Endothelial cell of umbilical vein (primary cell): Measurements from ENCODE around the gene GAS7. TPM values are rescaled to one million over a fixed set of nuclear protein-coding genes. Genes with fewer than 3 reads are reported as not detected.

Experiments
- BruUV-seq: library from RNA; stranded (reverse); fragments of 400-500 nt; replicated peaks from 2 replicates; lab custom pipeline; 2021; lab: Mats Ljungman, UMichigan
- CTCF ChIA-PET: fragments of 300-600, 350-600 bp; sonication (Branson Sonifier 250); formaldehyde crosslinking; loops from one replicate; lab custom pipeline; 2021; ENCODE audit warnings: antibody characterized with exemption, inconsistent platforms; lab: Charles Lee
- POLR2A ChIA-PET: fragments of 300-600, 350-600 bp; sonication (Branson Sonifier 250); formaldehyde crosslinking; loops from one replicate; lab custom pipeline; 2021; ENCODE audit warnings: antibody characterized with exemption, inconsistent platforms; lab: Charles Lee
- DNase-seq: peaks from one replicate; pipeline ENCODE4 v3.0.0-alpha.2; 2011; ENCODE audit warnings: low read depth, low spot score
- FAIRE-seq: peaks from 2 replicates; lab custom pipeline; 2011; peaks lifted over from hg19 to GRCh38; lab: Jason Lieb, UNC
- H2AFZ ChIP-seq: 2 replicates; pipeline ENCODE4 v1.6.0; 2012; ENCODE audit warnings: low read depth, low read length, control low read depth, inconsistent platforms
- H3K27ac ChIP-seq: 2 replicates; pipeline ENCODE4 v1.5.1; 2011; ENCODE audit warnings: low read depth, mild to moderate bottlenecking, control low read depth, low read length, moderate library complexity; ENCODE audit not compliant: insufficient read depth
- H3K27me3 ChIP-seq, 2 experiments: 2 replicates each; pipeline versions ENCODE4 v1.6.0 to v1.6.1; 2011; ENCODE audit warnings: low read length in 2 of 2, mixed read lengths in 1 of 2; ENCODE audit not compliant: control insufficient read depth in 2 of 2, insufficient read depth in 2 of 2
- H3K36me3 ChIP-seq, 2 experiments: 2 replicates in 1 of 2; 3 replicates in 1 of 2; pipeline ENCODE4 v1.5.1; 2011; ENCODE audit warnings: low read length in 2 of 2, mild to moderate bottlenecking in 1 of 2, moderate library complexity in 1 of 2; ENCODE audit not compliant: control insufficient read depth in 2 of 2, insufficient read depth in 2 of 2; ENCODE audit errors: extremely low read depth in 1 of 2
- H3K4me1 ChIP-seq: 3 replicates; pipeline ENCODE4 v1.5.1; 2011; ENCODE audit warnings: mild to moderate bottlenecking, low read length; ENCODE audit not compliant: control insufficient read depth, insufficient read depth; ENCODE audit errors: extremely low read depth
- H3K4me2 ChIP-seq: 2 replicates; pipeline ENCODE4 v1.6.1; 2011; ENCODE audit warnings: low read length, control low read depth, mixed read lengths; ENCODE audit not compliant: insufficient read depth
- H3K4me3 ChIP-seq, 3 experiments: fragments of 200-600 bp in 1 of 3; sonication (generic), shearing (Covaris generic) in 1 of 3; replicated peaks in 1 of 3; 2 replicates each; pipeline ENCODE4 v1.5.1; 2011 to 2016; ENCODE audit warnings: control low read depth in 3 of 3, low read length in 3 of 3, mild to moderate bottlenecking in 2 of 3, inconsistent platforms in 1 of 3, low read depth in 1 of 3, moderate library complexity in 1 of 3; ENCODE audit not compliant: insufficient read depth in 1 of 3
- H3K79me2 ChIP-seq: 2 replicates; pipeline ENCODE4 v1.6.0; 2012; ENCODE audit warnings: low read length, inconsistent platforms; ENCODE audit not compliant: control insufficient read depth, insufficient read depth
- H3K9ac ChIP-seq: replicated peaks from 2 replicates; pipeline ENCODE3; 2011; ENCODE audit warnings: low read length, control low read depth; ENCODE audit not compliant: insufficient read depth; ENCODE audit errors: extremely low read depth
- H3K9me1 ChIP-seq: replicated peaks from 3 replicates; pipeline ENCODE4 v1.6.0; 2011; ENCODE audit warnings: mild to moderate bottlenecking, low read length; ENCODE audit not compliant: control insufficient read depth, insufficient read depth; ENCODE audit errors: extremely low read depth
- H3K9me3 ChIP-seq: replicated peaks from 2 replicates; pipeline ENCODE4 v1.5.1; 2012; ENCODE audit warnings: low read length, inconsistent platforms; ENCODE audit not compliant: control insufficient read depth, insufficient read depth
- H4K20me1 ChIP-seq: replicated peaks from 2 replicates; pipeline ENCODE3; 2011; ENCODE audit warnings: mild to moderate bottlenecking, low read length; ENCODE audit not compliant: control insufficient read depth, insufficient read depth; ENCODE audit errors: extremely low read depth
- CTCF ChIP-seq, 2 donors: IDR thresholded peaks; 1 replicate in 1 of 2; 2 replicates in 1 of 2; pipeline ENCODE4 v1.5.1; 2011; ENCODE audit warnings: low read length in 2 of 2, mild to moderate bottlenecking in 2 of 2, moderate library complexity in 2 of 2, control low read depth in 1 of 2, inconsistent platforms in 1 of 2, low read depth in 1 of 2; ENCODE audit not compliant: insufficient read depth in 1 of 2; ENCODE audit errors: extremely low read depth in 1 of 2
- EZH2 ChIP-seq: IDR thresholded peaks from 2 replicates; pipeline ENCODE4 v1.6.1; 2012; ENCODE audit warnings: borderline replicate concordance, low read depth, mild to moderate bottlenecking, moderate library complexity, low read length, inconsistent platforms; ENCODE audit not compliant: severe bottlenecking
- FOS ChIP-seq: IDR thresholded peaks from 2 replicates; pipeline ENCODE4 v1.6.1; 2011; ENCODE audit warnings: mild to moderate bottlenecking, low read length, moderate library complexity, borderline replicate concordance; ENCODE audit not compliant: insufficient read depth
- GATA2 ChIP-seq: IDR thresholded peaks from 2 replicates; pipeline ENCODE4 v1.7.0; 2011; ENCODE audit warnings: low read depth, mild to moderate bottlenecking, moderate library complexity, mixed read lengths, low read length; ENCODE audit not compliant: insufficient read length, insufficient read depth
- JUN ChIP-seq: IDR thresholded peaks from 2 replicates; pipeline ENCODE4 v1.6.1; 2011; ENCODE audit warnings: borderline replicate concordance, low read depth; ENCODE audit not compliant: insufficient read length, insufficient read depth
- MAX ChIP-seq: IDR thresholded peaks from 2 replicates; pipeline ENCODE4 v1.6.1; 2011; ENCODE audit not compliant: insufficient read depth, insufficient read length
- MYC ChIP-seq: IDR thresholded peaks from one replicate; pipeline ENCODE4 v1.6.1; 2011; ENCODE audit warnings: mild to moderate bottlenecking, low read depth, low read length
- POLR2A ChIP-seq: IDR thresholded peaks from 2 replicates; pipeline ENCODE4 v1.6.1; 2012; ENCODE audit warnings: low read depth, mild to moderate bottlenecking, control low read depth, low read length
- POLR2AphosphoS5 ChIP-seq: IDR thresholded peaks from 2 replicates; pipeline ENCODE4 v1.6.1; 2012; ENCODE audit warnings: low read depth, mild to moderate bottlenecking, control low read depth, low read length, moderate library complexity; ENCODE audit not compliant: insufficient read depth
- dilution Hi-C: fragments of 300-500 bp; cut with MboI; formaldehyde crosslinking; loops from one replicate; pipeline ENCODE4 v1.15.0; 2019; ENCODE audit warnings: low sequenced_read_pairs; ENCODE audit not compliant: extremely low pct_ligation_motif_present
- intact Hi-C: fragments of 100-400 bp; cut with micrococcal nuclease; formaldehyde crosslinking; loops from one replicate; pipeline ENCODE4 v1.10.0; 2022
- polyA plus RNA-seq, 4 experiments: library from polyadenylated mRNA; depleted of rRNA in 3 of 4; stranded (reverse) in 3 of 4; unstranded in 1 of 4; fragments of >200 nt; gene quantifications; 2 replicates each; pipeline versions ENCODE4 v1.2.1 to v1.2.3, GENCODE V29; 2011 to 2012; ENCODE audit warnings: missing spikeins in 1 of 4
- total RNA-seq: library from RNA; stranded (reverse); gene quantifications from 2 replicates; pipeline ENCODE4 v1.2.3, GENCODE V29; 2021

The GAS7 gene
- total and polyA plus RNA-seq, 2 donors (not counting 3 experiments of a cell fraction or from before 2014, with no cell fraction given), result not detected

- no peak for FAIRE-seq
Measured at GRCh38 chr17:10130263-10130662, 68.1 kb downstream of the GAS7 start.

GRCh38 chr17:10127819-10128425, 70.5 kb downstream of the GAS7 start:
- Histone ChIP-seq H3K4me3 (no peak overlapping the region), H3K4me2 (no peak overlapping the region), H3K4me1 (no peaks in the 10 kb centered on the region), H2AFZ (no peak overlapping the region), H4K20me1 (no peaks in the 10 kb centered on the region), H3K9me3 (no peaks in the 10 kb centered on the region), H3K36me3 (no peaks in the 10 kb centered on the region), H3K27ac (no peak overlapping the region), H3K9ac (no peak overlapping the region), H3K9me1 (no peaks in the 10 kb centered on the region), H3K27me3 (no peaks in the 10 kb centered on the region), H3K79me2 (no peaks in the 10 kb centered on the region)
- ChIA-PET CTCF (no interaction called here), POLR2A (no interaction called here)
- BruUV-seq, result no TSS peak
- dilution Hi-C loops (no loop called here), intact Hi-C loops (no loop called here)
- DNase-seq (no peak), FAIRE-seq (no peak)
- TF ChIP-seq JUN (no peak), MYC (no peak), EZH2 (no peak), POLR2AphosphoS5 (no peak), FOS (no peak), POLR2A (no peak), GATA2 (no peak), MAX (no peak), CTCF (IDR thresholded peaks at IDR 0.05; ENCODE audit: extremely low read depth in 1 of 2, insufficient read depth in 1 of 2, low read depth in 1 of 2, low read length in 2 of 2) (no peak)

More at GRCh38 chr17:10130263-10130662, 68.1 kb downstream of the GAS7 start:
- Histone ChIP-seq H3K79me2 (no peaks in the 10 kb centered on the region), H3K9me3 (no peaks in the 10 kb centered on the region), H3K4me1 (no peaks in the 10 kb centered on the region), H3K4me3 (no peak overlapping the region), H4K20me1 (no peaks in the 10 kb centered on the region), H2AFZ (no peak overlapping the region), H3K9ac (no peak overlapping the region), H3K4me2 (no peak overlapping the region), H3K27ac (no peak overlapping the region), H3K27me3 (no peaks in the 10 kb centered on the region), H3K9me1 (no peaks in the 10 kb centered on the region), H3K36me3 (no peaks in the 10 kb centered on the region)
- ChIA-PET CTCF (no interaction called here), POLR2A (no interaction called here)
- no peak for TF ChIP-seq MAX
- dilution Hi-C loops (no loop called here), intact Hi-C loops (no loop called here)
- BruUV-seq, result no TSS peak
- no peak for DNase-seq
